Muscle layer of duodenum (tissue), 2 donors: ENCODE measurements around the gene PRTFDC1.

Source experiments
- H3K27ac ChIP-seq: one replicate; pipeline ENCODE4 v1.7.0; 2013; ENCODE audit warnings: mild to moderate bottlenecking, low read length
- H3K27me3 ChIP-seq: one replicate; pipeline ENCODE4 v1.7.0; 2013; ENCODE audit warnings: low read depth, mild to moderate bottlenecking, control low read depth, low read length
- H3K36me3 ChIP-seq, 2 donors: one replicate each; pipeline ENCODE4 v1.7.0; 2013; ENCODE audit warnings: low read length in 2 of 2, control low read depth in 1 of 2, mild to moderate bottlenecking in 1 of 2; ENCODE audit not compliant: insufficient read depth in 2 of 2, control insufficient read depth in 1 of 2
- H3K4me1 ChIP-seq, 2 donors: one replicate each; pipeline ENCODE4 v1.7.0; 2013; ENCODE audit warnings: low read length in 2 of 2, mild to moderate bottlenecking in 2 of 2, control low read depth in 1 of 2, moderate library complexity in 1 of 2; ENCODE audit not compliant: insufficient read depth in 2 of 2, control insufficient read depth in 1 of 2
- H3K4me3 ChIP-seq, 2 donors: one replicate each; pipeline ENCODE4 v1.7.0; 2013; ENCODE audit warnings: low read length in 2 of 2, low read depth in 1 of 2, mild to moderate bottlenecking in 1 of 2
- H3K9me3 ChIP-seq, 2 donors: one replicate each; pipeline ENCODE4 v1.7.0; 2013; ENCODE audit warnings: low read length in 2 of 2, control low read depth in 1 of 2, mild to moderate bottlenecking in 1 of 2; ENCODE audit not compliant: control insufficient read depth in 1 of 2
- donor health status: healthy.

Gene PRTFDC1

GRCh38 chr10:24885551-24886289, 66.7 kb downstream of the PRTFDC1 start:
- Histone ChIP-seq H3K36me3 (no peaks in the 10 kb centered on the region), H3K4me1 (no peaks in the 10 kb centered on the region), H3K4me3 (no peak overlapping the region), H3K27me3 (no peaks in the 10 kb centered on the region), H3K27ac (no peak overlapping the region), H3K9me3 (no peaks in the 10 kb centered on the region)

DNA sequence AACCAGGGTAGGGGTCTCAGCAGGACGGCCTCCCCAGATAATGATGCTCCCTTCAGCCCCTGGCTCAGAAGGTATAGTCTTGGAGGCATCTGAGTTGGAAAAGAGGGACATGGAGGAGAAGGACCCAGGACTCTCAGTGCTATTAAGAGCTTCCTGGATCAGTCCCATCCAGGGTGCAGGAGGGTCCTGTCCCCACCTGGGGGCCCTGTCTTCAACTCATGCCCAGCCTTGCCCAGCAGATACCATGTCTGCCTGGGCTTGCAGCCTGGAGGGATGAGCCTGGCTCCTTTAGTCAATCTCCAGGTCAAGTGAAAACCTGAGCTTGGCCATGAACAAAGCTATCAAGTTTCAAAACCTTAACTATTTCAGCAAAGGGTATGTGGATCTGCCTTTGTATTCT, 67.6 kb downstream of the PRTFDC1 start:
- Histone ChIP-seq H3K27me3 (no peaks in the 10 kb centered on the region), H3K4me3 (no peak overlapping the region), H3K27ac (no peak overlapping the region), H3K36me3 (no peaks in the 10 kb centered on the region), H3K4me1 (no peaks in the 10 kb centered on the region), H3K9me3 (no peaks in the 10 kb centered on the region)

- Histone ChIP-seq H3K4me1 (no peaks in the 10 kb centered on the region), H3K27ac (no peak overlapping the region), H3K36me3 (no peaks in the 10 kb centered on the region), H3K4me3 (no peak overlapping the region), H3K27me3 (no peaks in the 10 kb centered on the region), H3K9me3 (no peaks in the 10 kb centered on the region)
Measured at GRCh38 chr10:24884316-24884715, 68.1 kb downstream of the PRTFDC1 start.

DNA sequence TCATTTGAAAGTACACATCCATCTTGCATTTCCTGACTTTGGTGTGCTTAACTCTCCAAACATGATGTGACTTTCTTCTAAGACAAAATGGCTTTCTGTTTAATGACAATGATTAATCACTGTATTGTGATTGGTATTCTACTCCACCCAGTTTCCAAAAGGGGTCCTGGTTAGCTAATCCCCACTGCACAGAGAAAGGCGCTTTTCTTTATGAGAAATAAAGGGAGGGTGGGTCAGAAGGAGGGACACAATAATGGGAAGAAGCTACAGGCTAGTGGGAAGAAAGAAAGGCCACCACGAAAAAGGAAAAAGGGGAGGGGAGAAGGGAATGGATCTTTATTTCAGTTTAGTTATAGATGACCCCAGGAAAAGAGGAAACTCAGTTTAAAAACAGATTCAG, 69.2 kb downstream of the PRTFDC1 start:
- H3K27ac ChIP-seq, result no peak overlapping the region

DNA sequence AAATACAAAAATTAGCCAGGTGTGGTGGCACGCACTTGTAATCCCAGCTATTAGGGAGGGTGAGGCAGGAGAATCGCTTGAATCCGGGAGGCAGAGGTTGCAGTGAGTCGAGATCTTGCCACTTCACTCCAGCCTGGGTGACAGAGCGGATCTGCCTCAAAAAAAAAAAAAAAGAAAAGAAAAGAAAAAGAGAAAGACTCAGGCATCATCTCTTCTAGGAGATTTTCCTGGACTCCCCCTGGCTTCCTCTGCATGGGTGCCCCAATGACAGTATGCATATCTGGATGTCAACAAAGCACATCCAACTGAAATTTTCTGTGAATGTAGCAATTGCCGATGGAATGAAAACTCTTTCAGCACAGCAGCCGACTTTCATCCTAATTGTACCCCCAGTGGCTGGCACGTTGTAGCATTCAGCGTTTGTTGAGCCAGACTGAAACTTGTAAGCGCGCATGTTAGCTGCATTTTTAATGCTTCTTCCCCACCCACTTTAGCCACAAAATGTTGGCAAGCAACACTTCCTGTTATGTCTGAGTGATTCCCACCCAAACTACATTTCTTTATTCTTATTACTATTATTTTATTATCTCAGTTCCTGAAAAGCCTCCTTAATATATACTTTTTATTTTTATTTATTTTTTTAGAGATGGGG, 70.2 kb downstream of the PRTFDC1 start:
- Histone ChIP-seq H3K27me3 (no peaks in the 10 kb centered on the region), H3K36me3 (no peaks in the 10 kb centered on the region), H3K9me3 (no peaks in the 10 kb centered on the region), H3K4me1 (no peaks in the 10 kb centered on the region), H3K27ac (no peak overlapping the region), H3K4me3 (no peak overlapping the region)

More for the DNA sequence above, 69.2 kb downstream of the PRTFDC1 start:
- Histone ChIP-seq H3K9me3 (no peaks in the 10 kb centered on the region), H3K4me3 (no peak overlapping the region), H3K4me1 (no peaks in the 10 kb centered on the region), H3K27me3 (no peaks in the 10 kb centered on the region), H3K36me3 (no peaks in the 10 kb centered on the region)

GRCh38 chr10:24879861-24880260, 72.5 kb downstream of the PRTFDC1 start:
- Histone ChIP-seq H3K4me3 (no peak overlapping the region), H3K27me3 (no peaks in the 10 kb centered on the region), H3K4me1 (no peaks in the 10 kb centered on the region), H3K9me3 (peaks cover 0 to 3% of the 10 kb centered on the region in 2 donors), H3K36me3 (no peaks in the 10 kb centered on the region), H3K27ac (no peak overlapping the region)

DNA sequence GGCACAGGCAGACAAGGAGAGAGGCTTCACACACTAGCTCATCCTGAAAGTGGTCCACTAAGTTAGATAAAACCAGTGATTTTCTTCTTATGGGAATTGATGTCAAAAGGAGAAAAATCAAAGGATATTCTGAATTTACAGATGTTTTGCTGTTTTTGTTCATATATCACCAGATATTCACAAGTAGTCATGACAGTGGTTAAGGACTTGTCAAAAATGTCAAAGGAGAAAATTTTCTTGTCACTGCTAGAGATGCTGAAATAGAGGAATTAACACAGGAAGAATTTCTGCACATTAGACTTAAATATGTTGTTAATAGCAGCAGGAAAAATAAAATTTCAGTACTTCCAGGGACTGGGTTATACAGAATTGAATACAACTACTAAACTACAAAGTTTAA, 78.3 kb downstream of the PRTFDC1 start:
- Histone ChIP-seq H3K9me3 (peaks cover 0 to 4% of the 10 kb centered on the region in 2 donors), H3K4me3 (no peak overlapping the region), H3K36me3 (no peaks in the 10 kb centered on the region), H3K27me3 (no peaks in the 10 kb centered on the region), H3K27ac (no peak overlapping the region), H3K4me1 (peaks cover 0 to 6% of the 10 kb centered on the region in 2 donors)

- Histone ChIP-seq H3K36me3 (no peaks in the 10 kb centered on the region), H3K27ac (no peak overlapping the region), H3K27me3 (no peaks in the 10 kb centered on the region), H3K9me3 (peaks cover 0 to 4% of the 10 kb centered on the region in 2 donors), H3K4me3 (no peak overlapping the region), H3K4me1 (peaks cover 0 to 6% of the 10 kb centered on the region in 2 donors)
Measured at GRCh38 chr10:24873281-24873683, 79.1 kb downstream of the PRTFDC1 start.

GRCh38 chr10:24872790-24873182, 79.6 kb downstream of the PRTFDC1 start:
- H3K4me1 ChIP-seq, result peaks cover 0 to 6% of the 10 kb centered on the region in 2 donors
- H3K27ac ChIP-seq, result no peak overlapping the region
- H3K27me3 ChIP-seq, result no peaks in the 10 kb centered on the region
- no peaks in the 10 kb centered on the region for H3K36me3 ChIP-seq
- no peak overlapping the region for H3K4me3 ChIP-seq
- peaks cover 0 to 4% of the 10 kb centered on the region in 2 donors for H3K9me3 ChIP-seq

DNA sequence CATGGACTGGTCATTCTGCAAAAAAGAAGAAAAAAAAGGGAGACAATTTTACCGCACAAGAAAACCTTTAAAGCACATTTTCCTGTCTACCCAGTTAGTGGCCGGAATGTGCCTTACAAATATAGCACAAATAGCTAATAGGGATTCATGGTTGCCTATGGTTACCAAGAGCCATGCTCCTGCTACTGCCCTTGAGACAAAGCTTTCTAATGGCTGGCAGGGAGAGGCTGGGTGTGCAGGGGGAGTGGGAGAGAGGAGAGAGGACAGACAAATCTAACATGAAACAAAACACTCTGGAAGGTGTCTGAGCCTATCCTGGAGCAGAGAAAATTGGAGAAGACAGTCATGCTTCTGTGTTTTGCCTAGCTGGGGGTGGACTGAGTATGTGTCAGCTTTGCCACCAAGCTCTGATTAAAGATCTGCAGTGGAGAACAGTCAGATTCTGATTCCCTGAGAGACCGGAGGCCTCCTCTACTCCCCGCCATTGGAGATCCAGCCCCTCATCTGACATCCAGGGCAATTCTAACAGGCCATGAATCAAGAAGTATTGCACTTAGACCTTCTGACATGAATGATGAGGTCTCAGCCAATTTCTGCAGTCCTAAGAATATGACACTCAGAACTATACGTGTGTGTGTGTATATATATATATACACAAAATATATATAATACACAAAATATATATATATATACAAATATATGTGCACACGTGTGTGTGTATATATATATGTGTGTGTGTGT, 80.2 kb downstream of the PRTFDC1 start:
- no peak overlapping the region for H3K4me3 ChIP-seq
- H3K27me3 ChIP-seq, result no peaks in the 10 kb centered on the region
- peaks cover 0 to 4% of the 10 kb centered on the region in 2 donors for H3K9me3 ChIP-seq
- H3K4me1 ChIP-seq, result peaks cover 0 to 6% of the 10 kb centered on the region in 2 donors
- H3K27ac ChIP-seq, result no peak overlapping the region
- H3K36me3 ChIP-seq, result no peaks in the 10 kb centered on the region
